ENCODE results near the gene DHX57. TPM values are rescaled to one million over a fixed set of nuclear protein-coding genes. Genes with fewer than 3 reads are reported as not detected.

DHX57 gene
- total and polyA plus RNA-seq, 2 donors, result 13.8 to 14.0 TPM

- H3K9me3 ChIP-seq (ENCODE audit: control insufficient read depth in 2 of 2, insufficient read depth in 1 of 2, low read length in 1 of 2), result peaks cover 0 to 1% of the 10 kb centered on the region in 2 donors
- H3K36me3 ChIP-seq (ENCODE audit: control insufficient read depth in 2 of 2, insufficient read depth in 2 of 2, low read length in 1 of 2), result no peaks in the 10 kb centered on the region
- no peak for DNase-seq (ENCODE audit: low read depth in 6 of 9, low spot score in 9 of 9)
- WGBS, result 96% methylated on average over 2 of the region's 2 CpGs
- no peaks in the 10 kb centered on the region for H3K27me3 ChIP-seq (ENCODE audit: control insufficient read depth in 2 of 2, insufficient read depth in 1 of 2, low read length in 1 of 2)
- H3K4me1 ChIP-seq (ENCODE audit: control insufficient read depth in 2 of 2, insufficient read depth in 2 of 2, low read length in 2 of 2), result peaks cover 0 to 3% of the 10 kb centered on the region in 2 donors
- no peak overlapping the region for H3K27ac ChIP-seq (ENCODE audit: low read depth in 1 of 2, low read length in 1 of 2)
- H3K4me3 ChIP-seq (ENCODE audit: low read length in 2 of 2), result no peak overlapping the region
These were observed 29.5 kb upstream of the DHX57 start for GRCh38 chr2:38905251-38905650.

GRCh38 chr2:38900726-38901125, 25.0 kb upstream of the DHX57 start:
- Histone ChIP-seq H3K27me3 (ENCODE audit: control insufficient read depth in 2 of 2, insufficient read depth in 1 of 2, low read length in 1 of 2) (no peaks in the 10 kb centered on the region), H3K36me3 (ENCODE audit: control insufficient read depth in 2 of 2, insufficient read depth in 2 of 2, low read length in 1 of 2) (no peaks in the 10 kb centered on the region), H3K4me3 (ENCODE audit: low read length in 2 of 2) (no peak overlapping the region), H3K4me1 (ENCODE audit: control insufficient read depth in 2 of 2, insufficient read depth in 2 of 2, low read length in 2 of 2) (peaks cover 0 to 3% of the 10 kb centered on the region in 2 donors), H3K9me3 (ENCODE audit: control insufficient read depth in 2 of 2, insufficient read depth in 1 of 2, low read length in 1 of 2) (no peaks in the 10 kb centered on the region), H3K27ac (ENCODE audit: low read depth in 1 of 2, low read length in 1 of 2) (no peak overlapping the region)
- no peak for DNase-seq (ENCODE audit: low read depth in 6 of 9, low spot score in 9 of 9)
- WGBS, result 90% methylated on average over 1 of the region's 1 CpG

GRCh38 chr2:38898256-38898655, 22.5 kb upstream of the DHX57 start:
- Histone ChIP-seq H3K27ac (ENCODE audit: low read depth in 1 of 2, low read length in 1 of 2) (no peak overlapping the region), H3K27me3 (ENCODE audit: control insufficient read depth in 2 of 2, insufficient read depth in 1 of 2, low read length in 1 of 2) (no peaks in the 10 kb centered on the region), H3K36me3 (ENCODE audit: control insufficient read depth in 2 of 2, insufficient read depth in 2 of 2, low read length in 1 of 2) (no peaks in the 10 kb centered on the region), H3K4me3 (ENCODE audit: low read length in 2 of 2) (no peak overlapping the region), H3K9me3 (ENCODE audit: control insufficient read depth in 2 of 2, insufficient read depth in 1 of 2, low read length in 1 of 2) (no peaks in the 10 kb centered on the region), H3K4me1 (ENCODE audit: control insufficient read depth in 2 of 2, insufficient read depth in 2 of 2, low read length in 2 of 2) (no peaks in the 10 kb centered on the region)
- 96% methylated on average over 5 of the region's 5 CpGs for WGBS
- no peak for DNase-seq (ENCODE audit: low read depth in 6 of 9, low spot score in 9 of 9)

- H3K9me3 ChIP-seq (ENCODE audit: control insufficient read depth in 2 of 2, insufficient read depth in 1 of 2, low read length in 1 of 2), result no peaks in the 10 kb centered on the region
These were observed 17.1 kb upstream of the DHX57 start for GRCh38 chr2:38892819-38893218.

GRCh38 chr2:38889575-38889974, 13.8 kb upstream of the DHX57 start, which contains the start of gene ARHGEF33:
ARHGEF33 (plus strand) TSS chr2:38889875; CDS start chr2:38919448, 29,573 bp downstream.
- Histone ChIP-seq H3K4me1 (ENCODE audit: control insufficient read depth in 2 of 2, insufficient read depth in 2 of 2, low read length in 2 of 2) (no peaks in the 10 kb centered on the region), H3K36me3 (ENCODE audit: control insufficient read depth in 2 of 2, insufficient read depth in 2 of 2, low read length in 1 of 2) (no peaks in the 10 kb centered on the region), H3K27ac (ENCODE audit: low read depth in 1 of 2, low read length in 1 of 2) (no peak within 1 kb of the TSS), H3K4me3 (ENCODE audit: low read length in 2 of 2) (no peak within 1 kb of the TSS), H3K27me3 (ENCODE audit: control insufficient read depth in 2 of 2, insufficient read depth in 1 of 2, low read length in 1 of 2) (no peaks in the 10 kb centered on the region), H3K9me3 (ENCODE audit: control insufficient read depth in 2 of 2, insufficient read depth in 1 of 2, low read length in 1 of 2) (no peaks in the 10 kb centered on the region)
- no peak for DNase-seq (ENCODE audit: low read depth in 6 of 9, low spot score in 9 of 9)
- 97% methylated on average over 3 of the region's 3 CpGs for WGBS

More at GRCh38 chr2:38892819-38893218, 17.1 kb upstream of the DHX57 start:
- no peak for DNase-seq (ENCODE audit: low read depth in 6 of 9, low spot score in 9 of 9)
- Histone ChIP-seq H3K36me3 (ENCODE audit: control insufficient read depth in 2 of 2, insufficient read depth in 2 of 2, low read length in 1 of 2) (no peaks in the 10 kb centered on the region), H3K4me3 (ENCODE audit: low read length in 2 of 2) (no peak overlapping the region), H3K27ac (ENCODE audit: low read depth in 1 of 2, low read length in 1 of 2) (no peak overlapping the region), H3K27me3 (ENCODE audit: control insufficient read depth in 2 of 2, insufficient read depth in 1 of 2, low read length in 1 of 2) (no peaks in the 10 kb centered on the region), H3K4me1 (ENCODE audit: control insufficient read depth in 2 of 2, insufficient read depth in 2 of 2, low read length in 2 of 2) (no peaks in the 10 kb centered on the region)

- H3K27ac ChIP-seq (ENCODE audit: low read depth in 1 of 2, low read length in 1 of 2), result no peak overlapping the region
- H3K4me3 ChIP-seq (ENCODE audit: low read length in 2 of 2), result no peak overlapping the region
- H3K4me1 ChIP-seq (ENCODE audit: control insufficient read depth in 2 of 2, insufficient read depth in 2 of 2, low read length in 2 of 2), result no peaks in the 10 kb centered on the region
- DNase-seq (ENCODE audit: low read depth in 6 of 9, low spot score in 9 of 9), result no peak
- no peaks in the 10 kb centered on the region for H3K27me3 ChIP-seq (ENCODE audit: control insufficient read depth in 2 of 2, insufficient read depth in 1 of 2, low read length in 1 of 2)
- no peaks in the 10 kb centered on the region for H3K9me3 ChIP-seq (ENCODE audit: control insufficient read depth in 2 of 2, insufficient read depth in 1 of 2, low read length in 1 of 2)
- no peaks in the 10 kb centered on the region for H3K36me3 ChIP-seq (ENCODE audit: control insufficient read depth in 2 of 2, insufficient read depth in 2 of 2, low read length in 1 of 2)
These were observed 13.3 kb upstream of the DHX57 start for GRCh38 chr2:38889045-38889444.

- DNase-seq (ENCODE audit: low read depth in 6 of 9, low spot score in 9 of 9), result no peak
- no peaks in the 10 kb centered on the region for H3K27me3 ChIP-seq (ENCODE audit: control insufficient read depth in 2 of 2, insufficient read depth in 1 of 2, low read length in 1 of 2)
- no peaks in the 10 kb centered on the region for H3K36me3 ChIP-seq (ENCODE audit: control insufficient read depth in 2 of 2, insufficient read depth in 2 of 2, low read length in 1 of 2)
- H3K4me1 ChIP-seq (ENCODE audit: control insufficient read depth in 2 of 2, insufficient read depth in 2 of 2, low read length in 2 of 2), result no peaks in the 10 kb centered on the region
- H3K4me3 ChIP-seq (ENCODE audit: low read length in 2 of 2), result no peak overlapping the region
- H3K27ac ChIP-seq (ENCODE audit: low read depth in 1 of 2, low read length in 1 of 2), result no peak overlapping the region
- no peaks in the 10 kb centered on the region for H3K9me3 ChIP-seq (ENCODE audit: control insufficient read depth in 2 of 2, insufficient read depth in 1 of 2, low read length in 1 of 2)
- 98% methylated on average over 1 of the region's 1 CpG for WGBS
These were observed 12.3 kb upstream of the DHX57 start for GRCh38 chr2:38887902-38888554.

- no peak overlapping the region for H3K27ac ChIP-seq (ENCODE audit: low read depth in 1 of 2, low read length in 1 of 2)
- no peaks in the 10 kb centered on the region for H3K27me3 ChIP-seq (ENCODE audit: control insufficient read depth in 2 of 2, insufficient read depth in 1 of 2, low read length in 1 of 2)
- H3K36me3 ChIP-seq (ENCODE audit: control insufficient read depth in 2 of 2, insufficient read depth in 2 of 2, low read length in 1 of 2), result no peaks in the 10 kb centered on the region
- no peaks in the 10 kb centered on the region for H3K9me3 ChIP-seq (ENCODE audit: control insufficient read depth in 2 of 2, insufficient read depth in 1 of 2, low read length in 1 of 2)
- H3K4me3 ChIP-seq (ENCODE audit: low read length in 2 of 2), result no peak overlapping the region
- WGBS, result 90% methylated on average over 4 of the region's 4 CpGs
- no peaks in the 10 kb centered on the region for H3K4me1 ChIP-seq (ENCODE audit: control insufficient read depth in 2 of 2, insufficient read depth in 2 of 2, low read length in 2 of 2)
- DNase-seq (ENCODE audit: low read depth in 6 of 9, low spot score in 9 of 9), result no peak
These were observed 11.6 kb upstream of the DHX57 start for GRCh38 chr2:38887347-38887746.

- Histone ChIP-seq H3K4me1 (ENCODE audit: control insufficient read depth in 2 of 2, insufficient read depth in 2 of 2, low read length in 2 of 2) (no peaks in the 10 kb centered on the region), H3K9me3 (ENCODE audit: control insufficient read depth in 2 of 2, insufficient read depth in 1 of 2, low read length in 1 of 2) (no peaks in the 10 kb centered on the region), H3K27me3 (ENCODE audit: control insufficient read depth in 2 of 2, insufficient read depth in 1 of 2, low read length in 1 of 2) (no peaks in the 10 kb centered on the region), H3K36me3 (ENCODE audit: control insufficient read depth in 2 of 2, insufficient read depth in 2 of 2, low read length in 1 of 2) (no peaks in the 10 kb centered on the region), H3K27ac (ENCODE audit: low read depth in 1 of 2, low read length in 1 of 2) (no peak overlapping the region), H3K4me3 (ENCODE audit: low read length in 2 of 2) (no peak overlapping the region)
- DNase-seq (ENCODE audit: low read depth in 6 of 9, low spot score in 9 of 9), result no peak
These were observed 10.3 kb upstream of the DHX57 start for GRCh38 chr2:38886063-38886462.
